Measurements from ENCODE around the gene BOLA2B. TPM values are rescaled to one million over a fixed set of nuclear protein-coding genes. Genes with fewer than 3 reads are reported as not detected.
"Not testable (repeated sequence)": the region's sequence is repeated elsewhere in the genome, so short reads cannot be mapped to it uniquely, and the experiment has no call there.

Gene BOLA2B
- total RNA-seq, 1 donor from 2014 or later = 51.7 TPM

DNA sequence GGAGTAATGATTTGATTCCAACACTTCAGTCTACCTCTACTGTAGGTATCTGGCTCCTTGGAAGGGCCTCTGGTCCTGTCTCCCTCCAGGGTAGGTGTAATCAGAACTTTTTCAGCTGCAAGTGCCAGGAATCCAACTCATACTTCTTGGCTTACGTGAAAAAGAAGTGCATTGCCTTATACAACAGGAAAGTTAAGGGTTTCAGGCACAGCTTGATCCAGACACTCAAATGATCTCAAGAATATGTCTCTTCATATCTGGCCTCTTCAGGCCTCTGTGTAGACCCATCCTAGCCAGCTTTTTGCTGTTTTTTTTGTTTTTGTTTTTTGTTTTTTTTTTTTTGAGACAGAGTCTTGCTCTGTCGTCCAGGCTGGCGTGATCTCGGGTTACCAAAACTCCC lies 14.3 kb downstream of the BOLA2B start:
- intact Hi-C loops (cut with DNase I) = no loop called here

DNA sequence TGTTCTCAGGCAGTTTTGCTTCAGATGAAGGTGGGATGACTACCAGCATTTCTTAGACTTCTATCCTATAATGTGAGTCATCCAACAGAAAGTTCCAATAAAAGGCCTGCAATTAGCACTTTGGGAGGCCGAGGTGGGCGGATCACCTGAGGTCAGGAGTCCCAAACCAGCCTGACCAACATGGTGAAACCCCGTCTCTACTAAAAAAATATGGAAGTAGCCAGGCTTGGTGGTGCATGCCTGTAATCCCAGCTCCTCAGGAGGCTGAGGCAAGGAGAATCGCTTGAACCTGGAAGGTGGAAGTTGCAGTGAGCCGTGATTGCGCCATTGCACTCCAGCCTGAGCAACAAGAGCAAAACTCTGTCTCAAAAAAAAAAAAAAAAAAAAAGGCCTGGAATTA lies 16.6 kb downstream of the BOLA2B start:
- H3K9me3 ChIP-seq; ATAC-seq; intact Hi-C loops (cut with DNase I); H3K36me3 ChIP-seq; H3K4me3 ChIP-seq; H3K27ac ChIP-seq; H3K27me3 ChIP-seq (ENCODE audit: low read depth); H3K4me1 ChIP-seq: not testable (repeated sequence)
- peak; percentile 65 for DNase-seq

More for the DNA sequence above, 14.3 kb downstream of the BOLA2B start:
- no peaks in the 10 kb centered on the region for H3K36me3 ChIP-seq
- no peaks in the 10 kb centered on the region for H3K27me3 ChIP-seq (ENCODE audit: low read depth)
- peaks cover 6% of the 10 kb centered on the region for H3K4me1 ChIP-seq
- no peak overlapping the region for H3K4me3 ChIP-seq
- no peak overlapping the region for H3K27ac ChIP-seq
- no peaks in the 10 kb centered on the region for H3K9me3 ChIP-seq
- no peak for DNase-seq
- TF ChIP-seq, protein P1, sequence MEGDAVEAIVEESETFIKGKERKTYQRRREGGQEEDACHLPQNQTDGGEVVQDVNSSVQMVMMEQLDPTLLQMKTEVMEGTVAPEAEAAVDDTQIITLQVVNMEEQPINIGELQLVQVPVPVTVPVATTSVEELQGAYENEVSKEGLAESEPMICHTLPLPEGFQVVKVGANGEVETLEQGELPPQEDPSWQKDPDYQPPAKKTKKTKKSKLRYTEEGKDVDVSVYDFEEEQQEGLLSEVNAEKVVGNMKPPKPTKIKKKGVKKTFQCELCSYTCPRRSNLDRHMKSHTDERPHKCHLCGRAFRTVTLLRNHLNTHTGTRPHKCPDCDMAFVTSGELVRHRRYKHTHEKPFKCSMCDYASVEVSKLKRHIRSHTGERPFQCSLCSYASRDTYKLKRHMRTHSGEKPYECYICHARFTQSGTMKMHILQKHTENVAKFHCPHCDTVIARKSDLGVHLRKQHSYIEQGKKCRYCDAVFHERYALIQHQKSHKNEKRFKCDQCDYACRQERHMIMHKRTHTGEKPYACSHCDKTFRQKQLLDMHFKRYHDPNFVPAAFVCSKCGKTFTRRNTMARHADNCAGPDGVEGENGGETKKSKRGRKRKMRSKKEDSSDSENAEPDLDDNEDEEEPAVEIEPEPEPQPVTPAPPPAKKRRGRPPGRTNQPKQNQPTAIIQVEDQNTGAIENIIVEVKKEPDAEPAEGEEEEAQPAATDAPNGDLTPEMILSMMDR (IDR thresholded peaks at IDR 0.05) = no peak
- ATAC-seq = no peak

DNA sequence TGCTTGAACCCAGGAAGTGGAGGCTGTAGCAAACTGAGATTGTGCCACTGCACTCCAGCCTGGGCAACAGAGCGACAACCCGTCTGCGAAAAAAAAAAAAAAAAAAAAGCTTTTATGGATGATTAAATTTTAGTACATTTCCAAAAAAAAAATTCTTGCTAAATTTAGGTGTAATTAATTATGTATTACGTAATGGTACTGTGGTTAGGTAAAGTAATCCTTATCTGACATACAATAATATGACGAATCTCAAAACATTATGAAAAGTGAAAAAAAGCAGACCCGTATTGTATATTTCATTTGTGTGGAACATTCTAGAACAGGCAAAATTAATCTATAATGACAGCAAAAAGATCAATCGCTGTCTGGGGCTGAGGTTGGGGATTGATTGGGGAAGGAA lies 20.4 kb downstream of the BOLA2B start:
- Histone ChIP-seq H3K36me3 (no peaks in the 10 kb centered on the region), H3K27me3 (ENCODE audit: low read depth) (no peaks in the 10 kb centered on the region), H3K9me3 (no peaks in the 10 kb centered on the region), H3K4me1 (no peaks in the 10 kb centered on the region), H3K27ac (no peak overlapping the region), H3K4me3 (no peak overlapping the region)
- ATAC-seq (no peak), DNase-seq (no peak)
- intact Hi-C loops (cut with DNase I) = no loop called here
- TF ChIP-seq, protein P1 (IDR thresholded peaks at IDR 0.05) = no peak

DNA sequence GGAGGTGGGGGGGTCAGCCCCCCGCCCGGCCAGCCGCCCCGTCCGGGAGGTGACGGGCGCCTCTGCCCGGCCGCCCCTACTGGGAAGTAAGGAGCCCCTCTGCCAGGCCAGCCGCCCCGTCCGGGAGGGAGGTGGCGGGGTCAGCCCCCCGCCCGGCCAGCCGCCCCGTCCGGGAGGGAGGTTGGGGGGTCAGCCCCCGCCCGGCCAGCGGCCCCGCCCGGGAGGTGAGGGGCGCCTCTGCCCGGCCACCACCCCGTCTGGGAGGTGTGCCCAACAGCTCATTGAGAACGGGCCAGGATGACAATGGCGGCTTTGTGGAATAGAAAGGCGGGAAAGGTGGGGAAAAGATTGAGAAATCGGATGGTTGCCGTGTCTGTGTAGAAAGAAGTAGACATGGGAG lies 23.3 kb downstream of the BOLA2B start:
- peaks cover 11% of the 10 kb centered on the region for H3K4me1 ChIP-seq
- DNase-seq; H3K27me3 ChIP-seq (ENCODE audit: low read depth); H3K4me3 ChIP-seq; ATAC-seq; H3K9me3 ChIP-seq; H3K27ac ChIP-seq; intact Hi-C loops (cut with DNase I); H3K36me3 ChIP-seq: not testable (repeated sequence)

DNA sequence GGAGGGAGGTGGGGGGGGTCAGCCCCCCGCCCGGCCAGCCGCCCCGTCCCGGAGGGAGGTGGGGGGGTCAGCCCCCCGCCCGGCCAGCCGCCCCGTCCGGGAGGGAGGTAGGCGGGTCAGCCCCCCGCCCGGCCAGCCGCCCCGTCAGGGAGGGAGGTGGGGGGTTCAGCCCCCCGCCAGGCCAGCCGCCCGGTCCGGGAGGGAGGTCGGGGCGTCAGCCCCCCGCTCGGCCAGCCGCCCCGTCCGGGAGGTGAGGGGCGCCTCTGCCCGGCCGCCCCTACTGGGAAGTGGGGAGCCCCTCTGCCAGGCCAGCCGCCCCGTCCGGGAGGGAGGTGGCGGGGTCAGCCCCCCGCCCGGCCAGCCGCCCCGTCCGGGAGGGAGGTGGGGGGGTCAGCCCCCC lies 24.1 kb downstream of the BOLA2B start:
- H3K4me3 ChIP-seq; H3K27me3 ChIP-seq (ENCODE audit: low read depth); ATAC-seq; DNase-seq; H3K9me3 ChIP-seq; H3K27ac ChIP-seq; intact Hi-C loops (cut with DNase I); H3K36me3 ChIP-seq: not testable (repeated sequence)
- H3K4me1 ChIP-seq = peaks cover 11% of the 10 kb centered on the region

DNA sequence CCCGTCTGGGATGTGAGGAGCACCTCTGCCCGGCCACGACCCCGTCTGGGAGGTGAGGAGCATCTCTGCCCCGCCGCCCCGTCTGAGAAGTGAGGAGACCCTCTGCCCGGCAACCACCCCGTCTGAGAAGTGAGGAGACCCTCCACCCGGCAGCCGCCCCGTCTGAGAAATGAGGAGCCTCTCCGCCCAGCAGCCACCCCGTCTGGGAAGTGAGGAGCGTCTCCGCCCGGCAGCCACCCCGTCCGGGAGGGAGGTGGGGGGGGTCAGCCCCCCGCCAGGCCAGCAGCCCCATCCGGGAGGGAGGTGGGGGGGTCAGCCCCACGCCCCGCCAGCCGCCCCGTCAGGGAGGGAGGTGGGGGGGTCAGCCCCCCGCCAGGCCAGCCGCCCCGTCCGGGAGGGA lies 24.7 kb downstream of the BOLA2B start:
- H3K9me3 ChIP-seq; H3K27ac ChIP-seq; ATAC-seq; H3K4me3 ChIP-seq; DNase-seq; intact Hi-C loops (cut with DNase I); H3K36me3 ChIP-seq; H3K27me3 ChIP-seq (ENCODE audit: low read depth): not testable (repeated sequence)
- peaks cover 11% of the 10 kb centered on the region for H3K4me1 ChIP-seq

DNA sequence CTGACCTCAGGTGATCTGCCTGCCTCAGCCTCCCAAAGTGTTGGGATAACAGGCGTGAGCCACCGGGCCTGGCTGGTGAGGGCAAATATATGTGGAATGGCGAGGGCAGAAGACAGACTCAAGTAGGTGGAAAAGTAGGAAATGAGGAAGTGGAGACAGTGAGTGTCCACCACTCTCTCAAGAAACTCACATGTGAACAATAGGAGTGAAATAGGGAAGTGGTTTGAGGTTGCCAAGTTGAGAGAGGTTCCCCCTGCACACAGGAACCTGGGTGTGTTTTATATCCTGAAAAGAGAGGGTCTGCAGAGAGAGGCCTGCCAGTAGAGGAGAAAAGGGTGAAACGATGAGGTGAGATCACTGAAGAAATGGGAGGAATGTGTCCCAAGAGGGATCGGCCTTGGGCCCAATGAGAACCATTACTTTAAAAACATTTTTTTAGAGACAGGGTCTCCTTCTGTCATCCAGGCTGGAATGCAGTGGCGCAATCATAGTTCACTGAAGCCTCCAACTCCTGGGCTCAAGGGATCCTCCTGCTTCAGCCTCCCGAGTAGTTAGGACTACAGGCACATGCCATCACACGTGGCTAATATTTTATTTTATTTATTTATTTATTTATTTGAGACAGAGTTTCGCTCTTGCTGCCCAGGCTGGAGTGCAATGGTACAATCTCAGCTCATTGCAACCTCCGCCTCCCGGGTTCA lies 27.1 kb downstream of the BOLA2B start:
- H3K36me3 ChIP-seq = no peaks in the 10 kb centered on the region
- TF ChIP-seq, protein P1 (IDR thresholded peaks at IDR 0.05) = no peak
- no peak overlapping the region for H3K27ac ChIP-seq
- no peaks in the 10 kb centered on the region for H3K9me3 ChIP-seq
- peaks cover 11% of the 10 kb centered on the region for H3K4me1 ChIP-seq
- intact Hi-C loops (cut with DNase I) = no loop called here
- no peak for DNase-seq
- ATAC-seq = peak; percentile 71 to 84
- no peak overlapping the region for H3K4me3 ChIP-seq
- H3K27me3 ChIP-seq (ENCODE audit: low read depth) = no peaks in the 10 kb centered on the region

All from lower lobe of right lung (tissue), 2 donors.